ENCODE results near the gene TOB1. TPM values are rescaled to one million over a fixed set of nuclear protein-coding genes. Genes with fewer than 3 reads are reported as not detected.

The TOB1 gene
- total RNA-seq, 1 experiment from 2014 or later: 53.1 TPM

- Mint-ChIP-seq H3K9me3 (ENCODE audit: unreplicated experiment) (no peaks in the 10 kb centered on the region), H3K4me1 (ENCODE audit: insufficient read depth, unreplicated experiment) (peaks cover 5% of the 10 kb centered on the region), H3K27me3 (ENCODE audit: insufficient read depth, unreplicated experiment) (no peaks in the 10 kb centered on the region), H3K36me3 (ENCODE audit: insufficient read depth, unreplicated experiment) (no peaks in the 10 kb centered on the region), H3K27ac (ENCODE audit: low read depth, unreplicated experiment) (peak overlapping the region; percentile 35), H3K4me3 (ENCODE audit: unreplicated experiment) (no peak overlapping the region)
- BruUV-seq (replicated peaks): no TSS peak
- intact Hi-C loops (cut with micrococcal nuclease): no loop called here
- no peak for TF ChIP-seq CTCF (IDR thresholded peaks at IDR 0.05; ENCODE audit: unreplicated experiment)
- DNase-seq (ENCODE audit: unreplicated experiment): peak; percentile 76
- POLR2A ChIA-PET: interaction anchor here (0.5 to 3.9 kb wide), 12 partner anchors 8 to 298 kb away, joined by 3 to 23 read pairs (median 4); partner anchors contain the start of gene SPAG9
- CTCF ChIA-PET: interaction anchor here (0.6 to 1.1 kb wide), 4 partner anchors 44 to 84 kb away, joined by 3 to 5 read pairs (median 3); no protein-coding TSS in a partner anchor
Measured at GRCh38 chr17:50872710-50873424, 6.7 kb upstream of the TOB1 start.

GRCh38 chr17:50871898-50872297, 5.7 kb upstream of the TOB1 start:
- H3K27ac Mint-ChIP-seq (ENCODE audit: low read depth, unreplicated experiment): no peak overlapping the region

DNA sequence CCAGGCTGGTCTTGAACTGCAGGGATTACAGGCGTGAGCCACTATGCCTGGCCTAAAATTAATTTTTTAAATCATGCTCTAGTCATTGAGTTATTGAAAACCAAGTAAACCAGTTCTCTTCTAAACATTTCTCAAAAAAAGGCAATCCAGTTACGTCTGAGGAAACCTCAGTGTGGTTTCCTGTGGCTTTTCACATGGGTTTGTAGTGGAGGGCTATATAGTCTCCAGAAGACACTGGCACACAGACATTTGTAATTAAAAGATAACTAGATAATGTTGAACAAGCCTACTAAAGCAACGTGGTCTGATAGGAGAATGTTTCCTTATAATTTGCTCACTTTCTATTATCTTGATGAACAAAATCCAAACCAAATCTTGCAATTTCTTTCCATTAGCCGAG, 5.2 kb upstream of the TOB1 start:
- intact Hi-C loops (cut with micrococcal nuclease): no loop called here

More at GRCh38 chr17:50871898-50872297, 5.7 kb upstream of the TOB1 start:
- Mint-ChIP-seq H3K4me3 (ENCODE audit: unreplicated experiment) (no peak overlapping the region), H3K4me1 (ENCODE audit: insufficient read depth, unreplicated experiment) (peaks cover 5% of the 10 kb centered on the region), H3K9me3 (ENCODE audit: unreplicated experiment) (no peaks in the 10 kb centered on the region), H3K27me3 (ENCODE audit: insufficient read depth, unreplicated experiment) (no peaks in the 10 kb centered on the region), H3K36me3 (ENCODE audit: insufficient read depth, unreplicated experiment) (no peaks in the 10 kb centered on the region)
- no TSS peak for BruUV-seq (replicated peaks)
- ChIA-PET POLR2A (interaction anchor here (1.0 to 3.9 kb wide), 6 partner anchors 9 to 249 kb away, joined by 3 to 23 read pairs (median 6); partner anchors contain the start of gene SPAG9), CTCF (interaction anchor here (0.6 to 1.3 kb wide), 3 partner anchors 16 to 85 kb away, joined by 3 to 5 read pairs (median 3); no protein-coding TSS in a partner anchor)
- intact Hi-C loops (cut with micrococcal nuclease): no loop called here
- TF ChIP-seq CTCF (IDR thresholded peaks at IDR 0.05; ENCODE audit: unreplicated experiment): no peak
- DNase-seq (ENCODE audit: unreplicated experiment): no peak

More for the DNA sequence above, 5.2 kb upstream of the TOB1 start:
- DNase-seq (ENCODE audit: unreplicated experiment): no peak
- peaks cover 3% of the 10 kb centered on the region for H3K36me3 Mint-ChIP-seq (ENCODE audit: insufficient read depth, unreplicated experiment)
- POLR2A ChIA-PET: interaction anchor here (1.3 to 3.9 kb wide), 3 partner anchors 21 to 81 kb away, joined by 3 to 13 read pairs (median 7); no protein-coding TSS in a partner anchor
- H3K4me3 Mint-ChIP-seq (ENCODE audit: unreplicated experiment): no peak overlapping the region
- H3K4me1 Mint-ChIP-seq (ENCODE audit: insufficient read depth, unreplicated experiment): peaks cover 5% of the 10 kb centered on the region
- H3K9me3 Mint-ChIP-seq (ENCODE audit: unreplicated experiment): no peaks in the 10 kb centered on the region
- no TSS peak for BruUV-seq (replicated peaks)
- H3K27me3 Mint-ChIP-seq (ENCODE audit: insufficient read depth, unreplicated experiment): no peaks in the 10 kb centered on the region
- no peak for TF ChIP-seq CTCF (IDR thresholded peaks at IDR 0.05; ENCODE audit: unreplicated experiment)
- CTCF ChIA-PET: interaction anchor here (1.3 kb wide), 1 partner anchor 16 kb away, joined by 5 read pairs; no protein-coding TSS in a partner anchor
- no peak overlapping the region for H3K27ac Mint-ChIP-seq (ENCODE audit: low read depth, unreplicated experiment)

Measured in MCF 10A (cell line).